ENCODE data around the gene FGF13.
A peak's percentile ranks its signal among the peaks of the same experiment; 100 is the strongest.

FGF13 gene

DNA sequence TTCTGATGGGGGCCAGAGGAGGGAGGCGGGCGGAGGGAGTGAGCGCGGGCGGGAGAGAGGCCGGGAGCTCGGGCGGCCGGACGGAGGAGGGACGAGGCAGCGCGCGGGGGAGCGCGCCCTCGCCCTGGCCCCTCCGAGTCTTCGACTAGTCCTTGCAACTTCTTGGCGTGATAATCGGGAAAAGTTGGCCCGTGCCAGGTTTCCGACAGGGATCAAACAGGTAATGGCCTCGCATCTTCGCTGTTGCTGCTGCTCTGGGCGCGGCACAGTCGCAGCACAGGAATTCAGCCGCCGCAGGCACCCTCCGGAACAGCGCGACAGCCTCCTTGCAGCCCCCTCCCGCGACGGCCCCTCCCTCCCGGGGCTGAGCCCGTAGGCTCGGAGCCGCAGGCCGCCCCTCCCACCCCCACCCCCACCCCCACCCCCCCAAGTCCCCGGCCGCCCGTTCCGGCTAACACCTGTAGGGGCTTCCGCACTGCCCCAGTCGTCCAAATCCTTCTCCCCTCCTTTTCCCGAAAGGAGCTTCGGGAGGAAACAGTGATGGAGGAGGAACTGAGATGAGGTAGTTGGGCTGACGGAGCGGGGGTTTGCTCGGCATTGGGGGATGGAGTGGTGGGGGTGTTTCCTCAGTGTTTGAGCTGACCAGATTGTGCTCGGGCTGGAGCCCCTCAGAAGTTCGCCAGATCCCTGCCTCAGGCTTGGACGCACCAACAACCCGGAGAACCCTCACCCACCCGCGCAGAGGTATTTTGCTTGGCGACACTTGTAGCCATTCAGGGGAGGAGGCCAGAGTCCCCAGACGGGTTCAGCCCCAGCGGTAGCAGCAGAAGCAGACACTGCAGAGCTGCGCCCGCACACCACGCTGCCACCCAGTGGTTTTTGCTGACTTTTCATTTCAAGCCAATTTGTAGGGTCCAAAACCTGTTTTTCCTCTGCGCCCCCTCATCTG, at the start of gene FGF13 (continued):
- no peak for TF ChIP-seq ZNF664 (tag by site-specific recombination; IDR thresholded peaks at IDR 0.05)
- TF ChIP-seq GLI2 (tag by site-specific recombination; IDR thresholded peaks at IDR 0.05; ENCODE audit: borderline replicate concordance, low read depth): no peak
- TF ChIP-seq, protein P1, sequence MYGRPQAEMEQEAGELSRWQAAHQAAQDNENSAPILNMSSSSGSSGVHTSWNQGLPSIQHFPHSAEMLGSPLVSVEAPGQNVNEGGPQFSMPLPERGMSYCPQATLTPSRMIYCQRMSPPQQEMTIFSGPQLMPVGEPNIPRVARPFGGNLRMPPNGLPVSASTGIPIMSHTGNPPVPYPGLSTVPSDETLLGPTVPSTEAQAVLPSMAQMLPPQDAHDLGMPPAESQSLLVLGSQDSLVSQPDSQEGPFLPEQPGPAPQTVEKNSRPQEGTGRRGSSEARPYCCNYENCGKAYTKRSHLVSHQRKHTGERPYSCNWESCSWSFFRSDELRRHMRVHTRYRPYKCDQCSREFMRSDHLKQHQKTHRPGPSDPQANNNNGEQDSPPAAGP (tag by site-specific recombination; IDR thresholded peaks at IDR 0.05): no peak
- no peak for TF ChIP-seq EGR2 (tag by site-specific recombination; IDR thresholded peaks at IDR 0.05; ENCODE audit: low read depth)
- TF ChIP-seq ZNF585B (tag by site-specific recombination; IDR thresholded peaks at IDR 0.05): no peak
- 0 out of 2 replicates have a peak, but pooled peaks have one; percentile 20 for TF ChIP-seq WT1 (tag by site-specific recombination; IDR thresholded peaks at IDR 0.05)
- no peak for TF ChIP-seq ZNF18 (tag by site-specific recombination; IDR thresholded peaks at IDR 0.05)
- TF ChIP-seq ZSCAN23 (tag by site-specific recombination; IDR thresholded peaks at IDR 0.05): no peak
- TF ChIP-seq ZNF24 (tag by site-specific recombination; IDR thresholded peaks at IDR 0.05): no peak
- TF ChIP-seq ZBTB20 (tag by site-specific recombination; IDR thresholded peaks at IDR 0.05): peak; percentile 51; the same call in 1 of the 2 replicates
- TF ChIP-seq ZNF513 (tag by site-specific recombination; IDR thresholded peaks at IDR 0.05): no peak
- no peak for TF ChIP-seq ZBTB21 (tag by site-specific recombination; IDR thresholded peaks at IDR 0.05)
- TF ChIP-seq ZNF416 (tag by site-specific recombination; IDR thresholded peaks at IDR 0.05): no peak
- no peak for TF ChIP-seq ZNF157 (tag by site-specific recombination; IDR thresholded peaks at IDR 0.05)
- no peak for TF ChIP-seq ZNF394 (tag by site-specific recombination; IDR thresholded peaks at IDR 0.05; ENCODE audit: borderline replicate concordance)
- TF ChIP-seq ZNF133 (tag by site-specific recombination; IDR thresholded peaks at IDR 0.05): no peak
- peak; percentile 42; the same call in 1 of the 2 replicates for TF ChIP-seq SP3 (tag by site-specific recombination; IDR thresholded peaks at IDR 0.05)
- TF ChIP-seq ZNF146 (tag by site-specific recombination; IDR thresholded peaks at IDR 0.05): no peak
- TF ChIP-seq ZNF629 (tag by site-specific recombination; IDR thresholded peaks at IDR 0.05): no peak
- no peak for TF ChIP-seq BCL11B (tag by site-specific recombination; IDR thresholded peaks at IDR 0.05; ENCODE audit: low read depth)
- no peak for TF ChIP-seq ZNF132 (tag by site-specific recombination; IDR thresholded peaks at IDR 0.05; ENCODE audit: borderline replicate concordance)
- no peak for TF ChIP-seq ZNF529 (tag by site-specific recombination; IDR thresholded peaks at IDR 0.05; ENCODE audit: insufficient replicate concordance)
- TF ChIP-seq PRDM1 (tag by site-specific recombination; IDR thresholded peaks at IDR 0.05): no peak
- no peak for TF ChIP-seq ZIC2 (tag by site-specific recombination; IDR thresholded peaks at IDR 0.05)
- no peak for TF ChIP-seq ZNF561 (tag by site-specific recombination; IDR thresholded peaks at IDR 0.05; ENCODE audit: borderline replicate concordance)
- no peak for TF ChIP-seq KLF10 (tag by site-specific recombination; IDR thresholded peaks at IDR 0.05)
- TF ChIP-seq, protein P2, sequence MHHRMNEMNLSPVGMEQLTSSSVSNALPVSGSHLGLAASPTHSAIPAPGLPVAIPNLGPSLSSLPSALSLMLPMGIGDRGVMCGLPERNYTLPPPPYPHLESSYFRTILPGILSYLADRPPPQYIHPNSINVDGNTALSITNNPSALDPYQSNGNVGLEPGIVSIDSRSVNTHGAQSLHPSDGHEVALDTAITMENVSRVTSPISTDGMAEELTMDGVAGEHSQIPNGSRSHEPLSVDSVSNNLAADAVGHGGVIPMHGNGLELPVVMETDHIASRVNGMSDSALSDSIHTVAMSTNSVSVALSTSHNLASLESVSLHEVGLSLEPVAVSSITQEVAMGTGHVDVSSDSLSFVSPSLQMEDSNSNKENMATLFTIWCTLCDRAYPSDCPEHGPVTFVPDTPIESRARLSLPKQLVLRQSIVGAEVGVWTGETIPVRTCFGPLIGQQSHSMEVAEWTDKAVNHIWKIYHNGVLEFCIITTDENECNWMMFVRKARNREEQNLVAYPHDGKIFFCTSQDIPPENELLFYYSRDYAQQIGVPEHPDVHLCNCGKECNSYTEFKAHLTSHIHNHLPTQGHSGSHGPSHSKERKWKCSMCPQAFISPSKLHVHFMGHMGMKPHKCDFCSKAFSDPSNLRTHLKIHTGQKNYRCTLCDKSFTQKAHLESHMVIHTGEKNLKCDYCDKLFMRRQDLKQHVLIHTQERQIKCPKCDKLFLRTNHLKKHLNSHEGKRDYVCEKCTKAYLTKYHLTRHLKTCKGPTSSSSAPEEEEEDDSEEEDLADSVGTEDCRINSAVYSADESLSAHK (tag by site-specific recombination; IDR thresholded peaks at IDR 0.05): no peak
- no peak for TF ChIP-seq ZNF391 (tag by site-specific recombination; IDR thresholded peaks at IDR 0.05; ENCODE audit: borderline replicate concordance, low read depth)
- no peak for TF ChIP-seq ZNF830 (tag by site-specific recombination; IDR thresholded peaks at IDR 0.05; ENCODE audit: low read depth)
- TF ChIP-seq ZNF214 (tag by site-specific recombination; IDR thresholded peaks at IDR 0.05; ENCODE audit: borderline replicate concordance): no peak
- peak; percentile 79 for TF ChIP-seq CTCF (tag by site-specific recombination; IDR thresholded peaks at IDR 0.05)

All from HEK293 (cell line).